HG03571 (cell line): ENCODE results near the gene LONRF3.
A peak's percentile ranks its signal among the peaks of the same experiment; 100 is the strongest.

Source experiments
- ATAC-seq: cut with Tn5 transposase; IDR thresholded peaks from one replicate; pipeline ENCODE4 v1.9.1; 2021; ENCODE audit not compliant: unreplicated experiment

Gene LONRF3

GRCh38 chrX:118974088-118974907 lies at the start of gene LONRF3:
Gene LONRF3, plus strand, starts transcription at chrX:118974618. Its CDS starts 163 bp downstream, at chrX:118974781.
- ATAC-seq: no peak

GRCh38 chrX:118928151-118928550 lies 46.3 kb upstream of the LONRF3 start:
- ATAC-seq: no peak

- ATAC-seq: no peak
These were observed 39.1 kb upstream of the LONRF3 start for GRCh38 chrX:118935352-118935751.

- no peak for ATAC-seq
These were observed 33.3 kb upstream of the LONRF3 start for GRCh38 chrX:118941147-118941546.

- no peak for ATAC-seq
These were observed 31.3 kb upstream of the LONRF3 start for GRCh38 chrX:118943102-118943501.

- ATAC-seq: no peak
These were observed 28.5 kb upstream of the LONRF3 start for GRCh38 chrX:118945921-118946320.

GRCh38 chrX:118948270-118948669 lies 26.1 kb upstream of the LONRF3 start:
- no peak for ATAC-seq

- no peak for ATAC-seq
These were observed 12.4 kb upstream of the LONRF3 start for GRCh38 chrX:118961866-118962560.

- ATAC-seq: no peak
These were observed 11.3 kb upstream of the LONRF3 start for GRCh38 chrX:118963159-118963558.

GRCh38 chrX:118964252-118964651 lies 10.2 kb upstream of the LONRF3 start:
- no peak for ATAC-seq

GRCh38 chrX:118965395-118965794 lies 9.0 kb upstream of the LONRF3 start:
- ATAC-seq: no peak

GRCh38 chrX:118968031-118968430 lies 6.4 kb upstream of the LONRF3 start:
- no peak for ATAC-seq

- no peak for ATAC-seq
These were observed 2.9 kb upstream of the LONRF3 start for GRCh38 chrX:118971552-118971951.

GRCh38 chrX:118973389-118974087 lies 880 bp upstream of the LONRF3 start:
- no peak for ATAC-seq

GRCh38 chrX:118974908-118975671 lies 672 bp downstream of the LONRF3 start:
- ATAC-seq: peak; percentile 54

GRCh38 chrX:118975831-118976598 lies 1.6 kb downstream of the LONRF3 start:
- ATAC-seq: no peak

- ATAC-seq: no peak
These were observed 2.4 kb downstream of the LONRF3 start for GRCh38 chrX:118976599-118977340.

- ATAC-seq: no peak
These were observed 3.0 kb downstream of the LONRF3 start for GRCh38 chrX:118977424-118977823.

GRCh38 chrX:118978451-118978850 lies 4.0 kb downstream of the LONRF3 start:
- ATAC-seq: no peak

GRCh38 chrX:118980761-118981160 lies 6.3 kb downstream of the LONRF3 start:
- ATAC-seq: no peak
